HFFc6 (cell line): ENCODE measurements around the gene CATSPERZ. TPM values are rescaled to one million over a fixed set of nuclear protein-coding genes. Genes with fewer than 3 reads are reported as not detected.
A peak's percentile ranks its signal among the peaks of the same experiment; 100 is the strongest.

Source experiments
- DNase-seq: peaks from one replicate; pipeline ENCODE4 v3.0.0-alpha.2; 2018
- H3K27ac Mint-ChIP-seq: 2 replicates; pipeline ENCODE4 v1.8.0; 2020; ENCODE audit warnings: mild to moderate bottlenecking, mixed read lengths
- H3K27me3 Mint-ChIP-seq: 2 replicates; pipeline ENCODE4 v1.8.0; 2021; ENCODE audit warnings: mild to moderate bottlenecking, moderate library complexity, mixed read lengths; ENCODE audit not compliant: insufficient read depth
- H3K36me3 Mint-ChIP-seq: 2 replicates; pipeline ENCODE4 v1.8.0; 2021; ENCODE audit warnings: low read depth, mixed read lengths
- H3K4me1 Mint-ChIP-seq: 2 replicates; pipeline ENCODE4 v1.8.0; 2020; ENCODE audit warnings: low read depth, mixed read lengths
- H3K4me3 Mint-ChIP-seq: 2 replicates; pipeline ENCODE4 v1.8.0; 2020; ENCODE audit warnings: mild to moderate bottlenecking, moderate library complexity, mixed read lengths
- H3K9me3 Mint-ChIP-seq: 2 replicates; pipeline ENCODE4 v1.8.0; 2020; ENCODE audit warnings: mild to moderate bottlenecking, mixed read lengths
- total RNA-seq, 6 experiments: library from RNA; stranded (reverse); fragmentation: NEBNext Ultra II Directional; extraction: Animal tissue kit (Norgen Biotek cat#: 25700); gene quantifications; 2 replicates in 1 of 6; 3 replicates in 5 of 6; pipeline ENCODE4 v1.2.3, GENCODE V29; 2021
- TF ChIP-seq, protein P1 (sequence below): fragments of 200-600 bp; sonication (generic); IDR thresholded peaks from 2 replicates; pipeline ENCODE4 v1.5.0; 2021; ENCODE audit warnings: antibody characterized with exemption, mild to moderate bottlenecking

CATSPERZ gene
- total RNA-seq, 6 experiments from 2014 or later: 0.31 TPM; not detected in 5

DNA sequence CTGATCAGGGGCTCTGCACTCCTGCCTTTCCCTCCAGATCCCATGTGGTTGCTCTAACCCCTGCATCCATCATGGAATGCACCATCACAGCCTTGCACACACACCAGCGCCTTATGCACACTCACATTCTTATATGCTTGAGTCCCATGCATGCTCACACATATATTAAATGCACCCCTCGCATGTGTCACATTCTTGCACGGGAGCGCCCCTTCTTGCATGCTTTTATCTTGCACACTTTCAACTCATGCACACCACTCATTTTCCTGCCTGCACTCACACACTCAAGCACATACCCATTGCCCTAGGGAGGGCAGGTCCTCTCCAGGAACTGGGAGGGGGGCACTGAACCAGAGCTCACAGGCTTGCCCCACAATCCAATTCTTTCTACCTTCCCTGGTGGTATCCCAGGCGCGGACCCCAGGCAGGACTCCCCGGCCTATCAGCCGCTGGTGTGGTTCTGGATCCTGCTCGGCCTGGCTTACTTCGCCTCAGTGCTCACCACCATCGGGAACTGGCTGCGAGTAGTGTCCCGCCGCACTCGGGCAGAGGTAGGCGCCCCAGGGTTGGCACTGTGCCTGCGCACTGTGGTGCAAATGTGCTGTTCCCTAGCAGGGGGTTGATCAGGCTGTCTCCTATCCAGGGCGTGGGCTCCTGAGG is 2.3 kb upstream of the CATSPERZ start:
- no peak for DNase-seq
- Mint-ChIP-seq H3K4me1 (peaks cover 8% of the 10 kb centered on the region), H3K27me3 (peaks cover 69% of the 10 kb centered on the region), H3K36me3 (no peaks in the 10 kb centered on the region), H3K9me3 (no peaks in the 10 kb centered on the region), H3K4me3 (no peak overlapping the region), H3K27ac (no peak overlapping the region)
- TF ChIP-seq, protein P1, sequence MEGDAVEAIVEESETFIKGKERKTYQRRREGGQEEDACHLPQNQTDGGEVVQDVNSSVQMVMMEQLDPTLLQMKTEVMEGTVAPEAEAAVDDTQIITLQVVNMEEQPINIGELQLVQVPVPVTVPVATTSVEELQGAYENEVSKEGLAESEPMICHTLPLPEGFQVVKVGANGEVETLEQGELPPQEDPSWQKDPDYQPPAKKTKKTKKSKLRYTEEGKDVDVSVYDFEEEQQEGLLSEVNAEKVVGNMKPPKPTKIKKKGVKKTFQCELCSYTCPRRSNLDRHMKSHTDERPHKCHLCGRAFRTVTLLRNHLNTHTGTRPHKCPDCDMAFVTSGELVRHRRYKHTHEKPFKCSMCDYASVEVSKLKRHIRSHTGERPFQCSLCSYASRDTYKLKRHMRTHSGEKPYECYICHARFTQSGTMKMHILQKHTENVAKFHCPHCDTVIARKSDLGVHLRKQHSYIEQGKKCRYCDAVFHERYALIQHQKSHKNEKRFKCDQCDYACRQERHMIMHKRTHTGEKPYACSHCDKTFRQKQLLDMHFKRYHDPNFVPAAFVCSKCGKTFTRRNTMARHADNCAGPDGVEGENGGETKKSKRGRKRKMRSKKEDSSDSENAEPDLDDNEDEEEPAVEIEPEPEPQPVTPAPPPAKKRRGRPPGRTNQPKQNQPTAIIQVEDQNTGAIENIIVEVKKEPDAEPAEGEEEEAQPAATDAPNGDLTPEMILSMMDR: no peak

DNA sequence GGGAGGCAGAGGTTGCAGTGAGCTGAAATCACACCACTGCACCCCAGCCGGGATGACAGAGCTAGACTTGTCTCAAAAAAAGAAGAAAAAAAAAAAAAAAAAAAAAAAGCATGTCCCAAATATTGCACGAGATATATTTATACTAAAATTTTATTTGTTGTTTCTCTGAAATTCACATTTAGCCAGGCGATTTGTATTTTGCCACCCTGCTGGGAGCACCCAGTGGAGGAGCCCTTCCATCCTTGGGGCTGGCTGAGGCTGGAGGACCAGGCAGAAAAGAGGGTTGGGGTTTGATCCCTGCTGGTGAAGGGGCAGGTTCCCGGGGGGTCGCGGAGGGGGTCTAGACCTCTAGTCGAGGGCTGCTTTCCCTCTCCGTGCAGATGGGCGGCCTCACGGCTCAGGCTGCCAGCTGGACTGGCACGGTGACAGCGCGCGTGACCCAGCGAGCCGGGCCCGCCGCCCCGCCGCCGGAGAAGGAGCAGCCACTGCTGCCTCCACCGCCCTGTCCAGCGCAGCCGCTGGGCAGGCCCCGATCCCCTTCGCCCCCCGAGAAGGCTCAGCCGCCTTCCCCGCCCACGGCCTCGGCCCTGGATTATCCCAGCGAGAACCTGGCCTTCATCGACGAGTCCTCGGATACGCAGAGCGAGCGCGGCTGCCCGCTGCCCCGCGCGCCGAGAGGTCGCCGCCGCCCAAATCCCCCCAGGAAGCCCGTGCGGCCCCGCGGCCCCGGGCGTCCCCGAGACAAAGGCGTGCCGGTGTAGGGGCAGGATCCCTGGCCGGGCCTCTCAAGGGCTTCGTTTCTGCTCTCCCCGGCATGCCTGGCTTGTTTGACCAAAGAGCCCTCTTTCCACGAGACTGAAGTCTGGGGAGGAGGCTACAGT is 952 bp upstream of the CATSPERZ start:
- H3K4me3 Mint-ChIP-seq: peak overlapping the region; percentile 78; the same call in 1 of the 2 replicates
- no peaks in the 10 kb centered on the region for H3K9me3 Mint-ChIP-seq
- peaks cover 11% of the 10 kb centered on the region for H3K4me1 Mint-ChIP-seq
- no peak for DNase-seq
- H3K27me3 Mint-ChIP-seq: peaks cover 56% of the 10 kb centered on the region
- H3K36me3 Mint-ChIP-seq: no peaks in the 10 kb centered on the region
- no peak overlapping the region for H3K27ac Mint-ChIP-seq
- TF ChIP-seq, protein P1: no peak

DNA sequence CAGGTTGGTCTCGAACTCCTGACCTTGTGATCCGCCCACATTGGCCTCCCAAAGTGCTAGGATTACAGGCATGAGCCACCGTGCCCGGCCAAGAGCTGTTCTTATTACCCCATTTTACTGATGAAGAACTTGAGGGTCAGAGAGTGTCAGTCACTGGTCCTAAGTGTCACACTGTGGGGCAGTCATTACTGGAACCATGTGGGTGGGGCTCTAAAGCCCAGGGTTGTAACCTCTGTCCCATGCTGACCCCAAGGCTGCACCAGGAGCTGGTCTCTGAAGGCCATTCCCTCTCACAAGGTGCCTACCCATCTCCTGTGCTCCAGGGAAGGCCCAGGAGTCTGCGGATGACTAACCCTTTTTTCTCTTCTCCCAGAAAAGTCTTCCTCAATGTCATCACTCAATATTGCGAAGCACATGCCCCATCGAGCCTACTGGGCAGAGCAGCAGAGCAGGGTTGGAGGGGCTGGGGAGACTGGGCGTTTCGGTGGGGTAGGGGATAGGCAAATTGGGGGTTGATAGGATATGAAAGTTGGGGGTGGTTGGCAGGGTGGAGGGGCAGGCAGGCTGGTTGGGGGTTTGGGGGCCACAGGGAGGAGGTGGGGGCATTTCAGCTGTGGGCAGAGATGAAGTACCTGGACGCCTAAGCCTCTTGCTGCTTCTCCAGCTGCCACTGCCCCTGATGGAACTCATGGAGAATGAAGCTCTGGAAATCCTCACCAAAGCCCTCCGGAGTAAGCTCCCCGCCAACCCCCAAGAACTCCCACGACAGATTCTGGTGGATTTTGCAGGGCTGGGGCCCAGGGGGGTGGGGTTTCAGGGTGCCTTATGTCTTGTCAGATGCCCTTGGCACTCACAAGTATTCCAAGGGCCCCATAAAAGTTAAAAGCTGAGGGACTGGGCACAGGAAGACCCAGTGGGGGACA is 3.2 kb downstream of the CATSPERZ start:
- TF ChIP-seq, protein P1: no peak
- H3K27ac Mint-ChIP-seq: no peak overlapping the region
- no peaks in the 10 kb centered on the region for H3K36me3 Mint-ChIP-seq
- peaks cover 23% of the 10 kb centered on the region for H3K27me3 Mint-ChIP-seq
- H3K9me3 Mint-ChIP-seq: no peaks in the 10 kb centered on the region
- H3K4me1 Mint-ChIP-seq: peaks cover 26% of the 10 kb centered on the region
- no peak overlapping the region for H3K4me3 Mint-ChIP-seq
- DNase-seq: no peak

DNA sequence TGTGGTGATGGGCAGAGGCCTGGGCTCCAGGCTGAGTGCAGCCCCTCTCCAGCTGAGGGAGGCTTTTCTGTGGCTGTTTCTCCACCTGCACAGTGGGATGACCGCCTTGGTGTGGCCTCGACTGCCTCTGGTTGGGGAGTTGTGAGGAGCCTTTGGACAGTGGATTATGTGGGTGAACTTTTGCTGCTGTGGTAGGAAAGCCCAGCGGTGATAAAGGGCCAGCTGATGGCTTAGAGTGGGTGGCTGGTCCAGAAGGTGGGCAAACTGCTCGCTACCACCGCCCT is 3.8 kb downstream of the CATSPERZ start:
- H3K27me3 Mint-ChIP-seq: peaks cover 17% of the 10 kb centered on the region
- no peaks in the 10 kb centered on the region for H3K9me3 Mint-ChIP-seq
- TF ChIP-seq, protein P1: no peak
- H3K36me3 Mint-ChIP-seq: no peaks in the 10 kb centered on the region
- H3K4me3 Mint-ChIP-seq: peak overlapping the region; percentile 96
- H3K4me1 Mint-ChIP-seq: peaks cover 26% of the 10 kb centered on the region
- H3K27ac Mint-ChIP-seq: peak overlapping the region; percentile 94
- no peak for DNase-seq

DNA sequence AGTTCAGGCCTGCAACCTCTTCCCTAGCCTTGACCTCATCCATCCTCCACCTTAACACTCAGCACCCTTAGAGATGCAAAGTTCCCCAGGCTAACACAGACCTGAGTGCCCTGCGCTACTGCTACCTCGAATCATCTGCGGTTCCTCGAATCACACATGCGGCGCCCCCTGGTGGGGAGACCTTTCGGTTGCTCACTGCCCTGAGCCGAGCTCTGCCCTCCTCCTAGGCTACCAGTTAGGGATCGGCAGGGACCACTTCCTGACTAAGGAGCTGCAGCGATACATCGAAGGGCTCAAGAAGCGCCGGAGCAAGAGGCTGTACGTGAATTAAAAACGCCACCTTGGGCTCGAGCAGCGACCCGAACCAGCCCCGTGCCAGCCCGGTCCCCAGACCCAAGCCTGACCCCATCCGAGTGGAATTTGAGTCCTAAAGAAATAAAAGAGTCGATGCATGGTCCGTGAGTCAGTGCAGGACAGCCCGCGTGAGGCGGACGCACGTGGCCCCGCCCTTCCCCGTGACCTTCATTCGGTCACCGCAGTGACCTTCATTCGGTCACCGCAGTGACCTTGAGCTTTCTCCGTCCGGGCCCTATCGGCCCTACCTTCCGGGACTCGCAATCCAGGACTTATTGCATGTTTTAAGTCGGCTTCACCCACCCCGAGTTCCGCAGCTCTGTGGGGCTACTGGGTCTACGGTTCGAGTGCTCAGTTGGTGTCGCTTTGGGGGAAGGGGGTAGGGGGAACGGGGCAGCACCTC is 4.3 kb downstream of the CATSPERZ start:
- Mint-ChIP-seq H3K27ac (peak overlapping the region; percentile 94), H3K4me3 (peak overlapping the region; percentile 96), H3K4me1 (peaks cover 26% of the 10 kb centered on the region), H3K36me3 (no peaks in the 10 kb centered on the region), H3K27me3 (peaks cover 15% of the 10 kb centered on the region), H3K9me3 (no peaks in the 10 kb centered on the region)
- TF ChIP-seq, protein P1: peak; percentile 95
- DNase-seq: peak; percentile 82
